A549 (cell line): Measurements from ENCODE around the gene NOS3. TPM values are rescaled to one million over a fixed set of nuclear protein-coding genes. Genes with fewer than 3 reads are reported as not detected.

ENCODE experiments used
- ATAC-seq, 2 experiments: fragments of 200-7000 bp in 1 of 2; fragments of >200 bp in 1 of 2; cut with Nextera tagmentation in 1 of 2; cut with Tn5 transposase in 1 of 2; 3 replicates each; pipeline versions ENCODE4 v1.8.0 to v1.9.1; 2018 to 2020; ENCODE audit warnings: mild to moderate bottlenecking in 1 of 2, moderate library complexity in 1 of 2
- CTCF ChIA-PET: fragments of 300-600 bp; sonication (Branson Sonifier 250); formaldehyde crosslinking; extraction: SDS; loops from one replicate; lab custom pipeline; 2021; ENCODE audit warnings: antibody characterized with exemption, inconsistent platforms; lab: Yijun Ruan, JAX
- POLR2A ChIA-PET: fragments of 350-600 bp; formaldehyde crosslinking; extraction: SDS; loops from one replicate; lab custom pipeline; 2021; ENCODE audit warnings: antibody characterized with exemption, inconsistent platforms; lab: Yijun Ruan, JAX
- DNase-seq, 2 experiments: peaks; one replicate each; pipeline versions ENCODE4 v3.0.0 to v3.0.0-alpha.2; 2011 to 2016; ENCODE audit warnings: low read depth in 1 of 2, low spot score in 1 of 2
- FAIRE-seq: peaks from 2 replicates; lab custom pipeline; 2011; peaks lifted over from hg19 to GRCh38; lab: Jason Lieb, UNC
- H3K27ac ChIP-seq, 2 experiments: fragments of >200 bp; sonication (Bioruptor Twin); formaldehyde crosslinking; 3 replicates each; pipeline ENCODE4 v1.5.1; 2016 to 2017
- H3K4me1 ChIP-seq: fragments of >200 bp; sonication (Bioruptor Twin); formaldehyde crosslinking; 3 replicates; pipeline ENCODE4 v1.6.1; 2016
- H3K4me2 ChIP-seq: fragments of >200 bp; sonication (Bioruptor Twin); formaldehyde crosslinking; 3 replicates; pipeline ENCODE4 v1.6.1; 2016
- H3K4me3 ChIP-seq: fragments of >200 bp; sonication (Bioruptor Twin); formaldehyde crosslinking; 3 replicates; pipeline ENCODE4 v1.5.1; 2016
- H3K9me3 ChIP-seq: fragments of >200 bp; sonication (Bioruptor Twin); formaldehyde crosslinking; 3 replicates; pipeline ENCODE4 v1.6.1; 2016
- CHD2 ChIP-seq: fragments of 150-350 bp; IDR thresholded peaks from 2 replicates; pipeline ENCODE4 v1.6.1; 2014; ENCODE audit warnings: low read length; ENCODE audit not compliant: partially characterized antibody
- CHD4 ChIP-seq: fragments of 200-600 bp; sonication (generic); IDR thresholded peaks from 2 replicates; pipeline ENCODE4 v1.6.1; 2016; ENCODE audit warnings: antibody characterized with exemption, mild to moderate bottlenecking, borderline replicate concordance
- CTCF ChIP-seq: fragments of >200 bp; sonication (Bioruptor Twin); formaldehyde crosslinking; IDR thresholded peaks from 3 replicates; pipeline ENCODE4 v1.5.1; 2016
- E2F6 ChIP-seq: IDR thresholded peaks from 2 replicates; pipeline ENCODE4 v1.6.1; 2012; ENCODE audit warnings: low read depth, borderline replicate concordance
- FOSL2 ChIP-seq, 2 experiments: fragments of 450-650 bp in 1 of 2; fragments of >200 bp in 1 of 2; sonication (Bioruptor Twin) in 1 of 2; formaldehyde crosslinking; IDR thresholded peaks; 2 replicates each; pipeline versions ENCODE4 v1.5.0 to v1.6.1; 2016 to 2020; ENCODE audit warnings: mild to moderate bottlenecking in 1 of 2, moderate library complexity in 1 of 2
- HOXB13 ChIP-seq: fragments of 250-450 bp; sonication (Bioruptor Pico); IDR thresholded peaks from 2 replicates; pipeline ENCODE4 v1.5.0; 2020; ENCODE audit warnings: low read depth, mild to moderate bottlenecking, moderate library complexity
- MAFK ChIP-seq: fragments of 450-650 bp; IDR thresholded peaks from 2 replicates; pipeline ENCODE4 v1.6.1; 2014; ENCODE audit not compliant: partially characterized antibody
- PHF8 ChIP-seq: fragments of 200-600 bp; sonication (generic); IDR thresholded peaks from 2 replicates; pipeline ENCODE4 v1.6.1; 2016; ENCODE audit warnings: low read depth, mild to moderate bottlenecking, antibody characterized with exemption, moderate library complexity, borderline replicate concordance
- RAD21 ChIP-seq, 2 experiments: fragments of >200 bp in 1 of 2; sonication (Bioruptor Twin) in 1 of 2; formaldehyde crosslinking in 1 of 2; IDR thresholded peaks in 1 of 2; conservative IDR thresholded peaks in 1 of 2; 2 replicates in 1 of 2; 3 replicates in 1 of 2; pipeline ENCODE4 v1.6.1; 2012 to 2018; ENCODE audit warnings: inconsistent platforms in 1 of 2
- REST ChIP-seq: fragments of 200-600 bp; sonication (generic); IDR thresholded peaks from 2 replicates; pipeline ENCODE4 v1.6.1; 2016; ENCODE audit warnings: antibody characterized with exemption, mild to moderate bottlenecking, moderate library complexity
- USF2 ChIP-seq: fragments of 450-650 bp; IDR thresholded peaks from 2 replicates; pipeline ENCODE4 v1.6.1; 2014; ENCODE audit warnings: antibody characterized with exemption
- WGBS: methylation state at CpG from one replicate; pipeline ENCODE4 v1.1.6; 2017; ENCODE audit errors: missing lambda C conversion rate; 5-methylcytosine and 5-hydroxymethylcytosine counted together
- polyA plus RNA-seq, 4 experiments: library from polyadenylated mRNA; depleted of rRNA in 3 of 4; stranded (reverse); fragments of >200 nt; fragmentation: RNase III in 1 of 4; extraction: RNeasy Plus Mini Kit Qiagen cat#74134 plus additional on column Dnase treatment in 1 of 4; gene quantifications; 2 replicates in 3 of 4; 3 replicates in 1 of 4; pipeline ENCODE4 v1.2.3, GENCODE V29; 2011 to 2017

NOS3 gene
- polyA plus RNA-seq, 2 of the 4 experiments (the other 2 are of a cell fraction): 0.52 to 0.71 TPM

GRCh38 chr7:150965273-150965830, 25.5 kb upstream of the NOS3 start:
- Histone ChIP-seq H3K4me1 (no peaks in the 10 kb centered on the region), H3K4me2 (no peak overlapping the region), H3K4me3 (no peak overlapping the region), H3K9me3 (no peaks in the 10 kb centered on the region), H3K27ac (no peak overlapping the region)
- no peak for TF ChIP-seq E2F6
- no peak for TF ChIP-seq FOSL2 (IDR thresholded peaks at IDR 0.05)
- TF ChIP-seq FOSL2 (CRISPR knock-in tag; IDR thresholded peaks at IDR 0.05): no peak
- no peak for TF ChIP-seq PHF8
- TF ChIP-seq USF2: no peak
- no peak for TF ChIP-seq CHD4
- TF ChIP-seq HOXB13 (CRISPR knock-in tag): no peak
- FAIRE-seq (no peak), ATAC-seq (no peak), DNase-seq (no peak)
- ChIA-PET CTCF (interaction anchor here (0.6 to 5.9 kb wide), 13 partner anchors 9 to 205 kb away, joined by 3 to 95 read pairs (median 4); partner anchors contain the start of gene TMUB1), POLR2A (no interaction called here)
- WGBS: 53% methylated on average over 11 of the region's 16 CpGs

GRCh38 chr7:150966002-150966401, 24.8 kb upstream of the NOS3 start:
- WGBS: 86% methylated on average over 1 of the region's 1 CpG
- peak in 1 of 2 experiments; percentile 57; a peak in 3 of 6 replicates for ATAC-seq
- Histone ChIP-seq H3K27ac (no peak overlapping the region), H3K4me1 (no peaks in the 10 kb centered on the region), H3K9me3 (no peaks in the 10 kb centered on the region)
- ChIA-PET CTCF (interaction anchor here (0.8 to 5.9 kb wide), 10 partner anchors 9 to 158 kb away, joined by 3 to 95 read pairs (median 6); partner anchors contain the start of gene TMUB1), POLR2A (no interaction called here)
- peak in 1 of 2 experiments; percentile 31 for DNase-seq
- no peak for TF ChIP-seq CTCF
- TF ChIP-seq MAFK: peak; percentile 26
- TF ChIP-seq RAD21 (conservative IDR thresholded peaks at IDR 0.05 in 1 of 2, IDR thresholded peaks at IDR 0.05 in 1 of 2): 0 out of 5 replicates have a peak, but pooled peaks of 1 of the 2 experiments have one; percentile 14
- TF ChIP-seq CHD2: no peak
- no peak for TF ChIP-seq E2F6
- TF ChIP-seq REST: no peak
- TF ChIP-seq, all 56 proteins: peak for 2
- no peak for FAIRE-seq
- Histone ChIP-seq H3K4me2 (no peak overlapping the region), H3K4me3 (no peak overlapping the region)
